ENCODE measurements around the gene ATP9A. TPM values are rescaled to one million over a fixed set of nuclear protein-coding genes. Genes with fewer than 3 reads are reported as not detected.
"Not testable (repeated sequence)": the region's sequence is repeated elsewhere in the genome, so short reads cannot be mapped to it uniquely, and the experiment has no call there.

The ATP9A gene
- total RNA-seq, 1 donor from 2014 or later, result 21.2 TPM

DNA sequence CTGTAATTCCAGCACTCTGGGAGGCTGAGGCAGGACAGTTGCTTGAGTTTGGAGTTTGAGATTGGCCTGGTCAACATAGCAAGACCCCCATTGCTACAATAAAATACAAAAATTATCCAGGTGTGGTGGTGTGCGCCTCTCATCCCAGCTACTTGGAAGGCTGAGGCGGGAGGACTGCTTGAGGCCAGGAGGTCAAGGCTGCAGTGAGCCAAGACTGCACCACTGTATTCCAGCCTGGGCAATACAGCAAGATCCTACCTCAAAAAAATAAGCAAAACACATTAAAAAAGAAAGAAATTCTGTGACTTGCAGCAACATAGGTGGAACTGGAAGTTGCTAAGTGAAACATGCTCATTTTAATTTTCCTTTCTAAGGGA lies 119.6 kb downstream of the ATP9A start:
- no peak for ATAC-seq
- intact Hi-C loops (cut with DNase I), result no loop called here

DNA sequence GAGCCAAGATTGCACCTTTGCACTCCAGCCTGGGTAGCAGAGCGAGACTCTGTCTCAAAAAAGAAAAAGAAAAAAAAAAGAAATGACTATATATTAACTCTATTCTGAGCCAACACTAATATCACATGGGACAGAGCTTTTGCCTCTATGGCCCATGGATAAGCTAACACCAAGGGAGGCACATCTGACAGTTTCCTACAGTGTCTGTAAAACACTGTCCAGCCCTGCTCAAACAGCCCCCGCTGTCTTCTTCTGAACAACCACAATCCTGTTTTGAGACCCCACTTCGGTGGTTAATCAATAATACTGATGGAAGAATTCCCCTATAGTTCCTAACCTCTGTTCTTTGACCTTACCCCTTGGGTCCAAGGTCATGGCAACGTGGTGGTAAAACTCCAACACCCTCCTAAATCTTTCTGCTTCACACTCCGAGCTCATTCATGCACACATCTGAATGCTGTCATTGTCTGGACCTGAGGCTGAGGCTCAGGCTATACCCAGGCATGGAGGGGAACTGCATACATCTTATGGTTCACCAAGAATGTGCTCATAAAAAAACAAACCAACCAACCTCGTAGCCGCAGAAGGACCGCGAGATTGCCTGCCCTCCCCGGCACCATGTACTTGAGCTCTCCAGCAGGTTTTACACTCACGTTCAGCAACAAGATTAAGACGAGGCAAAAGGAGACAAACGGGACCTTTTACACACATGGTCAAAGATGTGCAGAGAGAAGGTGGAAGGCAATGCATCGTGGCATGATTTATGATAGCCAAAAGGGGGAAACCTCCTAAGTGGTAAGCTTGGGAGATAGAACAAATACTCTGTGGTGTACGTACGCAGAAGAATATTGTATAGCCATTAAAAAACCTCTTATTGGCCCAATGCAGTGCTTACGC lies 120.3 kb downstream of the ATP9A start:
- DNase-seq (ENCODE audit: missing footprints) (no peak), ATAC-seq (no peak)
- intact Hi-C loops (cut with DNase I), result no loop called here

More for the DNA sequence above, 119.6 kb downstream of the ATP9A start:
- DNase-seq (ENCODE audit: missing footprints), result no peak

DNA sequence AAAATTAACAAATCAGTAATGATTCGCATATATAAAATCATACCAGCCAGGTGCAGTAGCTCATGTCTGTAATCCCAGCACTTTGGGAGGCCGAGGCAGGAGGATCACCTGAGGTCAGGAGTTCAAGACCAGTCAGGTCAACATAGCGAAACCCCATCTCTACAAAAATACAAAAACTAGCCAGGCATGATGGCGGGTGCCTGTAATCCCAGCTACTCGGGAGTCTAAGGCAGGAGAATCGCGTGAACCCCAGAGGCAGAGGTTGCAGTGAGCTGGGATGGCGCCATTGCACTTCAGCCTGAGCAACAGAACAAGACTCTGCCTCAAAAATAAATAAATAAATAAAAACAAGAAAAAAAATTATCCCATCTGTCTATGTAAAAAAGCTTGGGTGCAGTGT lies 124.4 kb downstream of the ATP9A start:
- DNase-seq (ENCODE audit: missing footprints); intact Hi-C loops (cut with DNase I); ATAC-seq: not testable (repeated sequence)

DNA sequence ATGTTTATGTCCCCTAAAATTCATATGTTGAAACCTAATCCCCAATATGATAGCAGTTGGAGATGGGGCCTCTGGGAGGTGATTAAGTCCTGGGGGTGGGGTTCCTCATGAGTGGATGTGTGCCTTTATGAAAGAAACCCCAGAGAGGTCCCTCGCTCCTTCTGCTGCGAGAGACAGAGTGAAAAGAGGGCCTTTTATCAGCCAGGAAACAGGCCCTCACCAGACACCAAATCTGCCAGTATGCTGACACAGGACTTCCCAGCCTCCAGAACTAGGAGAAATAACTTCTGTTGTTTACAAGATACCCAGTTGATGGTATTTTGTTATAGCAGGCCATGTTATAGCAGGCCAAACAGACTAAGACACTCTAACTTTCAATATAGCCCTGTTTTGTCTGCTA lies 124.8 kb downstream of the ATP9A start:
- ATAC-seq (no peak), DNase-seq (ENCODE audit: missing footprints) (no peak)
- intact Hi-C loops (cut with DNase I), result no loop called here

DNA sequence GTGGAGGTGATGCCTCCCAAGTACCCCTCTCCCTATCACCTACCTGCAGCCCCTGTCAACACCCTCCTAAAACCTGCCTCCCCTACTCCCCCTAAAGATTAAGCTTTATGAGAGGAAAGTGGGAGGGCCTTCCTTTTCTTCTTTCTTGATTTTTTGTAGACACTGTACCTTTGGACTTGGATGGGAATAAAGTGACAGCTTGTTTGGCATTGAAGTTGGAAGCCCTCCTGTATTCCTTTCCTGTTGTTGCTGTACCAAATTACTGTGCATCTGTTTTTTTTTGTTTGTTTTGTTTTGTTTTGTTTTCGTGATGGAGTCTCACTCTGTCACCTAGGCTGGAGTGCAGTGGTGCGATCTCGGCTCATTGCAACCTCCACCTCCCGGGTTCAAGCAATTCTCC lies 126.3 kb downstream of the ATP9A start:
- no peak for ATAC-seq
- no peak for DNase-seq (ENCODE audit: missing footprints)
- intact Hi-C loops (cut with DNase I), result no loop called here

DNA sequence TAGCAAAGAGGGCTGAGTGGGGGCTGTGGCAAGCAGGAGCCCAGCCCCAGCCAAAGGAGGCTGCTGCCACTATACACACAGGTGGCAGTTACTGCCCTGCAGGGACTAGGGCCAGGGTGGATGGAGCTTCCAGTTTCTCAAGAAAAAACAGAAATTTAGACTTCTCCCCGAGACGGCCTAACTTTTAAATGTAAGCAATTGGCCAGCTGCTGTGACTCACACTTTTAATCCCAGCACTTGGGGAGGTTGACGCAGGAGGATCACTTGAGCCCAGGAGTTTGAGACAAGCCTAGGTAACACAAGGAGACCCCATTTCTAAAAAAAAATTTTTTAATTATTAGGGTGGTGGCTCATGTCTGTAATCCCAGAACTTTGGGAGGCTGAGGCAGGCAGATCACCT lies 127.4 kb downstream of the ATP9A start:
- DNase-seq (ENCODE audit: missing footprints) (no peak), ATAC-seq (no peak)
- intact Hi-C loops (cut with DNase I), result no loop called here

DNA sequence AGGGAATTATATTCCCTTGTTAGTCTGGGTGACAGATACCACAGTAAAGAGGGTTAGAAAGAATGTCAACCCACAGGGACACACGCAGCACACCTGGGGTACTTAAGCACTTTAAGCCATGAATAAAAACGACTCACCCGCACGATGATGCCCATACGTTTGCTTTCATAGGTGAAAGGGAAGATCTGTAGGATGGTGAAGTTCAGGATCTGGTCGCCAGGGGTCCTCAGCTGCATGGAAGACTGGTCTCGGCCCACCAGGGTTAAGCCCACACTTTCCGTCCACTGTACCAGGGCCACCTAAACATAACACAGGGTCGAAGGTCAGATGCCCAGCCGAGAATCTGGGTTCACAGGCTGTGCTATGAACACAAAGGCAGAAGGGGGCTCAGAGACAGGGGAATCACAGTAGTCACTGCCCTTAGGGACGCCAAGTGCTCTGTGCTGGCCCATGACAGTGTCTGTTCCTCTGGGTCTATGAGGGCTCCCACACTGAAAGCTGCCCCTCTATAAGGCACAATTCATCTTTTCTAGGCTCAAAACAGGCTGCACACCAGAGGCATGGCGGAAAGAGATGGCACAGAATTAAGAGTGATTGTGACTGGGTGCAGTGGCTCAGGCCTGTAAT lies 128.9 kb downstream of the ATP9A start:
- intact Hi-C loops (cut with DNase I), result loop anchor here (1.0 kb wide), 1 partner anchor 444 kb away; no protein-coding TSS in a partner anchor
- ATAC-seq (peak; percentile 75), DNase-seq (ENCODE audit: missing footprints) (no peak)

DNA sequence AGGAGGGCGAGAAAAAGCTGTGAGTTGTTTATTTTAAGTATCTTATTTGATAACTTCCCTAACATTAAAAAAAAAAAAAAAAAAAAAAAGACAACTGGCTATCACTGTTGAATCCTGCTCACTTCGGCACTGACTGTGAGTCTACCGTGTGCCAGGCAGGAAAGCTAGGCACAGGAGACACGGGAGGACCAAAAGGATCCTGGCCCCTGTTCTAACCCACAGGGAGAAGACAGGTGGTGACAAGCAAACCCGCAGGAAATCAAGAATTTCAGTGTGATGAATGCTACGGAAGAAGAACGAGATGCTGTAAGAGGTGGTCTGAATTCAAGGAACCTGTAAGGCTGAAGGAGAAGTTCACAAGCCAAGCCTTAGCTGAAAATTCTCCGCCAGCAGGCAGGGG lies 130.9 kb downstream of the ATP9A start:
- intact Hi-C loops (cut with DNase I), result no loop called here
- DNase-seq (ENCODE audit: missing footprints) (no peak), ATAC-seq (no peak)

DNA sequence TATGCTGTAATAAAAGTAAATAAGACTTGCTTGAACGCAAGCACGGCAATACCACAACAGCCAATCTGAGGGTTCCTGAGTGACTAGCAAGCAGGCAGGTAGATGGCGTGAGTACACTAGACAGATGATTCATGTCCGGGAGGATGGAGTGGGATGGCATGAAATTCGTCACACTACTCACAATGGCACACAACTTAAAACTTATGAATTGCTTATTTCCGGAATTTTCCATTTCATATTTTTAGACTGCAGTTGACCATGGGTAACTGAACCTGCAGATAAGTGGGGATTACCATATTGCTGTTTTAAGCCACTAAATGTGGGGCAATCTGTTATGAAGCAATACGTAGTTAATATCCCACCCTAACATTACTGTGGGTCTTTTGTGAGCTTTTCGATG lies 132.1 kb downstream of the ATP9A start:
- ATAC-seq, result no peak
- DNase-seq (ENCODE audit: missing footprints), result no peak
- intact Hi-C loops (cut with DNase I), result no loop called here

DNA sequence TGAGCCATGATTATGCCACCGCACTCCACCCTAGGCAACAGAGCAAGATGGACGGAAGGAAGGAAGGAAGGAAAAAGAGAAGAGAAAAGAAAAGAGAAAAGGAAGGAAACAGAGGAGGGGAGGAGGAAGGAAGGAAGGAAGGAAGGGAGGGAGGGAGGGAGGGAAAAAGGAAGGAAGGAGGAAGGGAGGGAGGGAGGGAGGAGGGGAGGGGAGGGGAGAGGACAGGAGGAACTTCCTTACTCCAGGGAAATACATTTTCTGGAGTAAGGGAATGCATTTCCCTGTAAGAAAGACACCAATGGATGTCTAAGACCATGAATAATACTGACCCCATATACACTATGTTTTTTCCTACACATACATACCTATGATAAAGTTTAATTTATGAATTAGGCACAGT lies 132.5 kb downstream of the ATP9A start:
- intact Hi-C loops (cut with DNase I), result no loop called here
- DNase-seq (ENCODE audit: missing footprints) (no peak), ATAC-seq (no peak)

DNA sequence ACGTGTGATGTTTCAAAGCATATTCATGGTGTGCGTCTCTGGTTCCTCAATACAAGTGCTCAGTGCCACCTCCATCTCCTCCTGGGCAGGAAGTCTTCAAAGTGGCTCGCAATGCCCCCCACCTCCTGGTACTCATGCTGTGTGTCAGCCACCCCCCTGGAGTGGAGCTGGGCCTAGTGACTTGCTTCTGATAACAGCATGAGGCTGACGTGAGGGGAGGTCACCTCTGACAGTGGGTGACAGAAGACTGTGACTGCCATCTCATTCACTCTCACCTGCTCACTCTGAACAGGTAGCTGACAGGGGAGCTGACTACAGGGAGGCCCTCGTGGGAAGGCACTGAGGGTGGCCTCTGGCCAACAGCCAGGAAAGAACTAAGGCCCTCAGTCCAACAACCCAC lies 133.3 kb downstream of the ATP9A start:
- intact Hi-C loops (cut with DNase I), result no loop called here
- no peak for ATAC-seq
- DNase-seq (ENCODE audit: missing footprints), result no peak

DNA sequence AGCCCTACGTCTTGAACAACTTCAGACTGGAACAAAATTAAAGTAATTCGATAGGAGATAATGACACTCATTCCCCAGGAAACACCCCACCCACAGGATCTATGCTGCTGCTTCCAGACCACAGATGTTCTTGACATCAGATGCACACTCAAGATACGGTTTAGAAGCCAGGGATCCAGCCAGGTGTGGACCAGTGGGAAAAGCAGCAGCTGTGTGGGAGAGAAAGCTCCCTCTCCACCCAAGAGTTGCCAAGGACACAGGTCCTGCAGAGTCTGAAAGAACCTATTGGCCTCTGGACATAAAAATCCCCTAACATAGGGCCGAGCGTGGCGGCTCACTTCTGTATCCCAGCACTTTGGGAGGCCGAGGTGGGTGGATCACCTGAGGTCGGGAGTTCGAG lies 133.9 kb downstream of the ATP9A start:
- intact Hi-C loops (cut with DNase I), result no loop called here
- DNase-seq (ENCODE audit: missing footprints) (no peak), ATAC-seq (no peak)

DNA sequence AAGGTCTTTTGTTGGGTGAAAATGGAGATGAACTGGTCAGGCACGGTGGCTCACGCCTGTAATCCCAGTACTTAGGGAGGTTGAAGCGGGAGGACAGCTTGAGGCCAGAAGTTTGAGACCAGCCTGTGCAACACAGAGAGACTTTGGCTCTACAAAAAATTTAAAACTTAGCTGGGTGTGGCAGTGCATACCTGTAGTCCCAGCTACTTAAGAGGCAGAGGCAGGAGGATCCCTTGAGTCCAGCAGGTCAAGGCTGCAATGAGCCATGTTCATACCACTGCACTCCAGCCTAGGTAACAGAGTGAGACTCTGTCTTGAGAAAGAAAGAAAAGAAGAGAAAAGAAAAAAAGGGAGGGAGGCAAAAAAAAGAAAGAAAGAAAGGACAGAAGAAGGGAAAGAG lies 134.8 kb downstream of the ATP9A start:
- intact Hi-C loops (cut with DNase I), result no loop called here
- no peak for DNase-seq (ENCODE audit: missing footprints)
- ATAC-seq, result no peak

DNA sequence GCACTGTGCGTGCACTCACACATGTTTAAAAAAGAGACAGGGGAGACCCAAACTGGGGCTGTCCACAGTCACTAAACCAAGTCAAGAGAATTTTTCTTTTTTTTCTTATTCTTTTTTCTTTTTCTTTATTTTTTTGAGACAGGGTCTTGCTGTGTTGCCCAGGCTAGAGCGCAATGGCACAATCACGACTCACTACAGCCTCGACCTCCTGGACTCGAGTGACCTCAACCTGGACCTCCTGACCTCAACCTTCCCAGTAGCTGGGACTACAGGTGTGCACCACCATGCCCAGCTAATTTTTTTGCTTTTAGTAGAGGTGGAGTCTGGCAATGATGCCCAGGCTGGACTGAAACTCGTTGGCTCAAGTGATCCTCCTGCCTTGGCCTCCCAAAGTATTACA lies 136.2 kb downstream of the ATP9A start:
- intact Hi-C loops (cut with DNase I), result no loop called here
- no peak for DNase-seq (ENCODE audit: missing footprints)

DNA sequence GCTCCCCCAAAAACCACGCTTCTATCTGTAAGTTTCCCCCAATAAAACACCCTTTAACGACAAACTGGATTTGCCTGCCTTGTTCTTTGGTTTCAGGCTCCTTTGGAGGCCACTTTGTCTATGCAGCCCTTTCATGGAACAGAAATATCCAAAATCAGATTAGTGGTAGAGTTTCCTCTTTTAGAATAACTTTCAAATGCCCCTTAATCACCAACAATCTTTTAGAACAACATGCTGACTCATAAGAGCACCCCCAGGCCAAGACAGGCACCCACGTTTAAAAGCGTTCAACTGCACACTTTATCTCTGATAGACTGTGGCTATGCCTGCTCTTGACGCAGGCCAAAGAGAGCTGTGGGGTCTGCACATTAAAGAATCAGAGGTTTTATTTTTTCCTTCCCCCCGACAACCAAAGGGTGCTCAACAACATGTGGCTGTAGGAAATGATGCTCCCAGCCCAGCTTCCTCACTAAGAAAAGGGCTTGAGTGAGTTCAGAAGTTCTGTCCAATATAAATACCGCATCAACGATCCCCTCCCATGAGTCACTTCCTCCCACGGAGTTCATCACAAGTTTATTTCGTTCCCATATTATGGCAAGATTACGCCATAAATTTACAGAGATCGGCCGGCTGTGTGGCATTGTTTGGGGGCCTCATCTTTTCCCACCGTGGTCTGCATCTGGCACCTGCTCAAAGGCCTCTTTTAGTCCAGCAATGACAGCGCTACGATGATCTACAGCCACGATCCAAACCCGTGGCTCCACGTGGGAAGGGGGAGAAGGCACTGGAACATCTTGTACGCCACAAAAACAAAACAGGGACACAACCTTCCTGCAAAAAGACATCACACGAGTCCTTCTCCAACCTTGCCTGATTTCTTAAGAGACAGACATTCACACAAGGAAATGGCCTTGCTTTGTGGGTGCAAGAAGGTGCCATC lies 136.9 kb downstream of the ATP9A start:
- peak; percentile 82 for ATAC-seq
- intact Hi-C loops (cut with DNase I), result no loop called here
- DNase-seq (ENCODE audit: missing footprints), result no peak

More for the DNA sequence above, 136.2 kb downstream of the ATP9A start:
- ATAC-seq, result no peak

DNA sequence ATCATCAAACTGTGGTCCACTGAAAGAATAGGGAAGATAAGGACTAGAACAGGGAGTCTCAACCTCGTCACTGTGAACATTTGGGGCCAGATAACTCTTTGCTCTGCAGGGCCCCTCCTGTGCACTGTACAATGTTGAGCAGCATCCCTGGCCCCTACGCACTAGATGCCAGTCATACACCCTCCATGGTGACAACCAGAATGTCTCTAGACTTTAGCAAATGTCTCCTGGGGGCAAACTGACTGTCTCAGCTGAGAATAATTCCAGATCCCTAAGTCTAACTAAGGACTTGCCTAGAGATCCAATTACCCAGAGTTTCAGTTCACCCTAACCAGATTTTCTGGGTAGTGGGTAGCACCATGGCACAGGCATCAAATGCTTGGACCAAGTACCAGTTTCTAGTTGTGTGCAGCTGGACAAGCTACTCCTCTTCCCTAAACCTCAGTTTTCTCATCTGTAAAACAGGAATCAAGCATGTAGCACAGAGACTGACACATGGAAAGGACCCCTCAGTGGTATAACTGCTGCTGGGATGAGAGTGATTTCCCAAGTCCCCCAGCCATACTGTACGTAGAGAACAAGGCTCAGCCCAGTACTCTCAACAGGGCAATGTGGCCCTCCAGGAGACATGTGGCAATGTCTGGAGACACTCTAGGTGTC lies 138.7 kb downstream of the ATP9A start:
- no peak for ATAC-seq
- DNase-seq (ENCODE audit: missing footprints), result no peak
- intact Hi-C loops (cut with DNase I), result no loop called here

DNA sequence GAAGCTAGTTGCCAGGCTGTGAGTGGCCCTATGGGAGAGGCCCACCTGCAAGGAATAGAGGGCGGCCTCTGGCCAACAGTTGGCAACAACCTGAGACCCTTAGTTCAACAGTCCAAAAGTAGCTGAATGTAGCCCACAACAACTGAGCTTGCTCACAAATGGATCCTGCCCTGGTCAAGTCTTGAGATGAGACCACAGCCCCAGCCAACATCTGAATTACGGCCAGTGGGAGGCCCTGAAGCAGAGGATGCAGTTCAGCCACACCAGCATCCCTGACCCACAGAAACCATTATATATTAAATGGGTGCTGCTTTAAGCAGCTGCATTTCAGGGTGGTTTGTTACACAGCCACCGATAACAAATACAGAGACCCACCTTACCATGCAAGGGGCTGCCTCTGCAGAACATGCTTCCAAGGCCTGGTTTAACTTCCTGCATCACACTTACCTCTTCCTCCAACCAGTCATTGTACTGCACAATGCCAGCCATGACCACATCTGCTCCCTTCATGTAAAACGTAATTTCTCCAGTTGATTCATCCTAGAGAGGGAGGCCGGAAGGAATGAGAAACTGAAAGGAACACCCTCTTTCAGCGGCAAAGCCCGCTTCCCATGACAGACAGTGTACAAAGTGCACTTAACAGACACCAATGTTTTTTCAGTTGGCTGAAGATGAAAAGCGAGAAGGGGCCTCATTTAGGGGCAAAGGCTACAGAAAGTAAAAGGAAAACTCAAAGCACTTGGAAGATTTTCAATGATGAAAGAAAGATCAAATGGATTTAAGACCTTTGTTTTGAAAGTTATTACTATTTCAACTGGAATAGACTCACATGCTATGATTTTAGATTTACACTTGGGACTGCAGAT lies 139.4 kb downstream of the ATP9A start:
- ATAC-seq, result no peak
- intact Hi-C loops (cut with DNase I), result no loop called here
- DNase-seq (ENCODE audit: missing footprints), result no peak

DNA sequence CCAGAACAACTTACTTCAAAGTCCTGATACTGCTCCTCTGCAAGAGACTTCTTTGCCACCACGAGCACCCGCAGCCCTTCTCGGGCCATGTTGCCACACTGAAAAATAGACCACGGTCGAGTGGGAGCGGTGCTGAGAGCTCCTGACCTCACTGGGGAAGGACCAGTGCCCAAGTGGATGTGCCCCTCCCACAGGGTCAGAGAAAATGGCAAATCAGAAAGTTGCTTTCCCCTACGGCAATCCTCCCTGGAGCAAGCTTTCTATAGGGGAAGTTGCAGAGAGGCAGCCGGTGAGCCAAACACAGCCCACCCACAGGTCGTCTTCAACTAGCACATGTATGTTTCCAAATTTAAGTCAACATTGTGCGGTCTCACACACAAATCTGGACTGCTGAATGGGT lies 140.6 kb downstream of the ATP9A start:
- intact Hi-C loops (cut with DNase I), result no loop called here
- no peak for ATAC-seq

More for the DNA sequence above, 140.6 kb downstream of the ATP9A start:
- no peak for DNase-seq (ENCODE audit: missing footprints)
